ENCODE data around the gene ATF6. TPM values are rescaled to one million over a fixed set of nuclear protein-coding genes. Genes with fewer than 3 reads are reported as not detected.

The ATF6 gene
- total RNA-seq, 3 donors from 2014 or later: 31.0 to 56.1 (median 34.1) TPM

GRCh38 chr1:161772397-161772796 lies 6.3 kb downstream of the ATF6 start:
- no peak overlapping the region for H3K27ac ChIP-seq
- no peak for DNase-seq (ENCODE audit: low spot score in 2 of 2)
- no peaks in the 10 kb centered on the region for H3K9me3 ChIP-seq
- intact Hi-C loops (cut with DNase I; ENCODE audit: low total_unique reads): no loop called here
- TF ChIP-seq POLR2AphosphoS5 (IDR thresholded peaks at IDR 0.05) (no peak), POLR2A (IDR thresholded peaks at IDR 0.05) (no peak), CTCF (IDR thresholded peaks at IDR 0.05) (no peak)
- no peak overlapping the region for H3K4me3 ChIP-seq
- H3K27me3 ChIP-seq: no peaks in the 10 kb centered on the region
- no peaks in the 10 kb centered on the region for H3K36me3 ChIP-seq
- H3K4me1 ChIP-seq: no peaks in the 10 kb centered on the region

- H3K4me1 ChIP-seq: no peaks in the 10 kb centered on the region
- H3K9me3 ChIP-seq: no peaks in the 10 kb centered on the region
- H3K27me3 ChIP-seq: no peaks in the 10 kb centered on the region
- H3K27ac ChIP-seq: no peak overlapping the region
- no peaks in the 10 kb centered on the region for H3K36me3 ChIP-seq
- intact Hi-C loops (cut with DNase I; ENCODE audit: low total_unique reads): no loop called here
- TF ChIP-seq POLR2AphosphoS5 (IDR thresholded peaks at IDR 0.05) (no peak), CTCF (IDR thresholded peaks at IDR 0.05) (no peak), POLR2A (IDR thresholded peaks at IDR 0.05) (no peak)
- no peak for DNase-seq (ENCODE audit: low spot score in 2 of 2)
- no peak overlapping the region for H3K4me3 ChIP-seq
Observed at GRCh38 chr1:161773791-161774190, 7.7 kb downstream of the ATF6 start.

GRCh38 chr1:161777261-161777660 lies 11.1 kb downstream of the ATF6 start:
- no peak for DNase-seq (ENCODE audit: low spot score in 2 of 2)
- no peak overlapping the region for H3K4me3 ChIP-seq
- no peaks in the 10 kb centered on the region for H3K27me3 ChIP-seq
- no peaks in the 10 kb centered on the region for H3K4me1 ChIP-seq
- intact Hi-C loops (cut with DNase I; ENCODE audit: low total_unique reads): no loop called here
- no peaks in the 10 kb centered on the region for H3K9me3 ChIP-seq
- TF ChIP-seq POLR2A (IDR thresholded peaks at IDR 0.05) (no peak), CTCF (IDR thresholded peaks at IDR 0.05) (no peak), POLR2AphosphoS5 (IDR thresholded peaks at IDR 0.05) (no peak)
- no peaks in the 10 kb centered on the region for H3K36me3 ChIP-seq
- H3K27ac ChIP-seq: no peak overlapping the region

DNA sequence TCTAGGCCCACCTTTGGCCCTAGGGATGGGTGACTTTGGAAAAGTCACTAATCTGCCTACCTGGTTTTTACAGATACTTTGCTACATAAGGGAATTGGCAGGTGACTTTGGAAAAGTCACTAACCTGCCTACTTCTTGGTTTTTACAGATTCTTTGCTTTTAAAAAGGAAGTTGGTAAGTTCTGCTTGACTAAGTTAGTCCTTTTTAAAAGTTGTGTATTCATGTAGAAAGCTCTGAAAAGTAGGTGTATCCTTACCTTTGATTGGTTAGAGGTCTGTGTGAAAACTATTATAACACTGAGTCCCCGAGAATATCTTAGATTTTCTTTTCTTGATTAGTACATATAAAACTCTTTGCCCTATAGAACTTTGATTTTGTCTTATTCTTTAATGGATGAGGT lies 12.4 kb downstream of the ATF6 start:
- H3K36me3 ChIP-seq: no peaks in the 10 kb centered on the region
- no peaks in the 10 kb centered on the region for H3K9me3 ChIP-seq
- intact Hi-C loops (cut with DNase I; ENCODE audit: low total_unique reads): no loop called here
- DNase-seq (ENCODE audit: low spot score in 2 of 2): no peak
- no peaks in the 10 kb centered on the region for H3K4me1 ChIP-seq
- H3K27me3 ChIP-seq: no peaks in the 10 kb centered on the region
- TF ChIP-seq CTCF (IDR thresholded peaks at IDR 0.05) (no peak), POLR2A (IDR thresholded peaks at IDR 0.05) (no peak), POLR2AphosphoS5 (IDR thresholded peaks at IDR 0.05) (no peak)
- no peak overlapping the region for H3K4me3 ChIP-seq
- no peak overlapping the region for H3K27ac ChIP-seq

DNA sequence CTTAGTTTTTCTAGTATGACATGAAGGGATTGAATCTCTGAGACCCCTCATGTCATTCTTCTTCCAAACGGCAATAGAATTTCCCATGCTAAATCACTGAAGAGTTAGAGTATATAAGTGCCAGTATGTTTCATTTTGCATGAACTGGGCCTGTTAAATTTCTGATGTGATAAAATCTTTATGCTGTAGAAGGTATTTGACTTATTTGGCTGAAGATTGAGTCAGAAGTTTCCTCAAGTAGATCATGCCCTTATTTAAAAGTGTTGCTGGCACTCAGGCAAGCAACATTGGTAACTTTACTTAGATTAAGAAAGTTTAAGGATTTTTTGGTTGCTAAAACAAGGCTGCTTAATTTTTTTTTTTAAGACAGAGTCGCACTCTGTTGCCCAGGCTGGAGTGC lies 13.3 kb downstream of the ATF6 start:
- H3K4me1 ChIP-seq: no peaks in the 10 kb centered on the region
- no peaks in the 10 kb centered on the region for H3K36me3 ChIP-seq
- no peaks in the 10 kb centered on the region for H3K9me3 ChIP-seq
- DNase-seq (ENCODE audit: low spot score in 2 of 2): no peak
- no peak overlapping the region for H3K4me3 ChIP-seq
- intact Hi-C loops (cut with DNase I; ENCODE audit: low total_unique reads): no loop called here
- H3K27me3 ChIP-seq: no peaks in the 10 kb centered on the region
- no peak overlapping the region for H3K27ac ChIP-seq
- TF ChIP-seq POLR2AphosphoS5 (IDR thresholded peaks at IDR 0.05) (no peak), POLR2A (IDR thresholded peaks at IDR 0.05) (no peak), CTCF (IDR thresholded peaks at IDR 0.05) (no peak)

Measured in breast epithelium (tissue), 4 donors.